GM21723 (cell line): ENCODE data around the gene HSDL2.
"Not testable (repeated sequence)": the region's sequence is repeated elsewhere in the genome, so short reads cannot be mapped to it uniquely, and the experiment has no call there.

ENCODE experiments used
- ATAC-seq: cut with Tn5 transposase; IDR thresholded peaks from one replicate; pipeline ENCODE4 v1.9.1; 2021; ENCODE audit warnings: mild to moderate bottlenecking, moderate library complexity; ENCODE audit not compliant: unreplicated experiment

HSDL2 gene

DNA sequence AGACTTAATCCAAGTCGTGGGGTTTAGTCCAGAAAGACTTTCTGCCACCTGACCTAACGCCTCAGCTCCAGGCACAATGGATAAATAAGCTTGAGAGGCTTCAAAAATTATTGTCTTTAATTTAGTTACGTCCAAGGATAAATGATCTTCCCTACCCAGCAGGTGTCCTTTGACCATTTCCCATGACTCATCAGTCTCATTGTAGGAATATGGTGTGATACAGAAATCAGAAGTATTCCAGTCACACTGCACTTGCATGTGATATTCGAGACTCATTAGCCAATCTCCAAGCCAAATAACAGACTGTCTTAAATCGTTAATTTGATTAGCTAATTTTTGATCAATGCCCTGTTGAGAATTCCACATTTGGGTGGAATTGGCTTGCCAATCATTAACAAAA lies 13.2 kb downstream of the HSDL2 start:
- ATAC-seq = not testable (repeated sequence)

DNA sequence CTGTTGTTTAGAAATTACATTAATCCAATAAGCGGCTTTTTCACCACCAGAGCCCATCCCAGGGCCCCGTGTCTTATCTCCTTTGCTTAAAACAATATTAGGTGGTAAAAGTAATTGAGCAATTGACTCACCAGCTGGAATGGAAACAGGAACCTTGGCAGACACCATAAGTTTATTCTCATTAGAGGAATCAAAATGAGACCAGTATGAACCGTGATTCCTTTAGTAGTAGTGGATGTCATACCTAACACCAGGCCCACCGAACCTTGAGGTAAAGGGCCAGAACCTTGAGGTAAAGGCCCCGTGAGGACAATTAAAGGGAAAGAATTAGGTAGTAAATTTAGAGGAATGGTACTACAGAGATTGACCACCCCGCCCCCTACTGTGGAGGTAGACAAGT lies 16.5 kb downstream of the HSDL2 start:
- no peak for ATAC-seq

DNA sequence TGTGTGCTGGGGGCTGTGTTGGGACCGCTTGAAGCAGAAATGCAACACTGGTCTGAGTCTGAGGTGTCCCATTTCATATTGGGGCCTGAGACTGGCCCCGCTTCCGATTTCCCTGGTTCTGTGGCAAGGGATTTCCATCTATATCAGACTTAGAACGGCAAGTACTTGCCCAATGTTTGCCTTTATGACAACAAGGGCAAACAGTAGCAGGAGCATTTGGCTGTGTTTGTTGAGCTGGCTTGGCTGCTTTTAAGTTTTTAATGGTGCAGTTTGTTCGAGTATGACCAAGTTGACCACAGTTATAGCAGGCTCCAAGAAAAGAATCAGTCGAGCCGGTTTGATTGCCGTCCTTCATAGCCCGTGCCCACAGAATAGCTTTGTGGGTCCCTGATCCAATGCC lies 17.0 kb downstream of the HSDL2 start:
- ATAC-seq = no peak

DNA sequence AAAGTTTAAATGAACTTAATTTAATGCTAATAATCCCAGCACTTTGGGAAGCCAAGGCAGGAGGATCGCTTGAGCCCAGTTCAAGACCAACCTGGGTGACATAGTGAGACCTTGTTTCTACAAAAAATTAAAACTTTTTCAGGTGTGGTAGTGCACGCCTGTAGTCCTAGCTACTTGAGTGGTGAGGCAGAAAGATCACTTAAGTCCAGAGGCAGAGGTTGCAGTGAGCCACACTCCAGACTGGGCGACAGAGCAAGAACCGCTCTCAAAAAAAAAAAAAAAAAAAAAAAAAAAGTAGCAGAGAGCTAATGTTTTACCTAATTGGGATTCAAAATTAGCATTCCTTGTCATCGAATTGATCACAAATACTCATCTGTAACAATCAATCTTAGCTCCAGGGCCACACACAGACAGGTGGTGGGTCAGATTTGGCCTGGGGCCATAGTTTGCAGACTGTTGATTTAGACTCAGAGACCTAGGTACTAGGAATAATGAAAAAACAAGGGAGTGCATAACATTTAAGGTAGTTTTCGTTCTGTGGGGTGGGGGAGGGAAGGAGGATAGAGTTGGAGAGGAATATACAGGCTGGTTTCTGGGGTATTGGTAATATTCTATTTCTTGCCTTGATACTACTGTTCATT lies 21.4 kb downstream of the HSDL2 start:
- ATAC-seq = no peak

DNA sequence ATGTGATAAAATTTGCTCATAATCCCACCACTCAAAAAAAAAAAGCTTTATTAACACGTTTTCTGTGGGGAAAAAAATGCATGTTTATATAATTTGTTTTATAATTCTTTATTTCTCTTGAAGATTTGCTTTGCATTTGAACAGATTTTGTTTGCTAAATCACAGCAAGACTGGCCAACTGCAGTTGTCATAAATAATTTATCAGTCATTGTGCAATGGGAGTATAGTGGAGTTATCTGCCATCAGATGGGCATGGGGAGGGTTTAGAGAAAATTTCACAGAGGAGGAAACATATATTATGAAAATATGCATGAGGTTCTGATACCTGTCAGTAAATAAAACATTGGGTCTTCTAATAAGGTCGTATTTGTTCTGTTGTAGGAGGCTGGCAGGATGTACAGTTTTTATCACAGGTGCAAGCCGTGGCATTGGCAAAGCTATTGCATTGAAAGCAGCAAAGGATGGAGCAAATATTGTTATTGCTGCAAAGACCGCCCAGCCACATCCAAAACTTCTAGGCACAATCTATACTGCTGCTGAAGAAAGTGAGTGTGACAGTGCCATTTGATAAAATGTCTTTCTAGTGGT lies 23.8 kb downstream of the HSDL2 start:
- no peak for ATAC-seq

DNA sequence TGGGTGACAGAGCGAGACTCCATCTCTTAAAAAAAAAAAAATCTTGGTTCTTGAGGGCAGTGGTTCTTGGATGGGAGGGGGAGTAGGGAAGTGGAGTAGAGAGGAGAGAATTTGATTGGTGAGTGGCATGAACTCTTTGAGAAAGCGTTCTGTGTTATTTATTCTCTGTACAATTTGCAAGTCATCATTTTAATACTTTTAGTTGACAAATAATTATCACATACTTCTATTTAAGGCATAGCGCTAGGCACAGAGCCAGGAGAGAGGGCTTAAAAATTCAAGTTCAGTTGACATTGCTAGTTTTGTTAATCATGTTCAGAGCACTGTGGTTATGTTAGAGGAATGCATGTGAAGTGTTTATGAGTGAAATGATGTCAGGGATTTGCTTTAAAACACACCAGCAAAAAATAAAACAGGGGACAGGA lies 24.6 kb downstream of the HSDL2 start:
- no peak for ATAC-seq

DNA sequence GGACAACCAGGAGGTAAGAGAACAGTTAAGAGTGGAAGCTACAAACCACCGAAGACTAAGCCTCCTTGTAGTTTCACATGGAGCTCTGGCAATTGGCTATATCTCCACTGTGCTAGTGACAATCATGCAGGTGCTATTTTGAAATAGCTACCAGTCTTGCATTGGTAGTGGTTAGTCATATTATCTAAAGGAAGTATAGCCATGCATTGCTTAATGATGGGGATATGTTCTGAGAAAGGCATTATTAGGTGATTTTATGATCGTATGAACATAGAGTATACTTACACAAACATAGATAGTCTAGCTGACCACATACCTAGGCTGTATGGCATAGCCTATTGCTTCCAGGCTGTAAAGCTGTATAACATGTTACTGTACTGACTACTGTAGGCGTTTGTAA lies 28.4 kb downstream of the HSDL2 start:
- ATAC-seq = no peak

DNA sequence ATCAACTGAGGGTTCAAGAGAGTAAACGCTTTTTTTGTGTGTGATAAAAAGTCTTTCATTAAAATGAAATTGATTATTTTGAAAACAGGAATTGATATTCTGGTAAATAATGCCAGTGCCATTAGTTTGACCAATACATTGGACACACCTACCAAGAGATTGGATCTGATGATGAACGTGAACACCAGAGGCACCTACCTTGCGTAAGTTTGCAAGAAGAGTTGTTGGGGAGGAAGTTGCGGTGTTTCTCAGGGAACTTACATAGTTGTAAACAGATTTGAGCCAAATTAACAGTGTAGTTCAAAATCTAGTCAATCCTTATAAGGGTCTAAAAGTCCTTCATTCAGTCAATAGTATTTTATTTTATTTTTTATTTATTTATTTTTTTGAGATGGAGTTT lies 28.9 kb downstream of the HSDL2 start:
- no peak for ATAC-seq

DNA sequence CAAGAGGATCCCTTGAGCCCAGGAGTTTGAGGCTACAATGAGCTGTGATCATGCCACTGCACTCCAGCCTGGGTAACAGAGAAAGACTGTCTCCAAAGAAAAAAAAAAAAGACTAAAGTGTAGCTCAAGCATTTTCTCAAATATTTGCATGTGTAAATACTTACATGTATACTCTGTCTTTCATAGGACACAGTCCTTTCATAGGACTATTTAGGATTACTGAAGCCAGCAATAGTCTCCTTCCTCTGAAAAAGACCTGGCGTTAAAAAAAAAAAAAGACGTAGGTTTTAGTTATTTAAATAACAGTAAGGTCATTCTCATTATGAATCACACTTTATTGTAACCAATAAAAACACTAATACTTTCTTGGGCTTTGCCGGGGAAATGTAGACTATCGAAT lies 29.9 kb downstream of the HSDL2 start:
- no peak for ATAC-seq

DNA sequence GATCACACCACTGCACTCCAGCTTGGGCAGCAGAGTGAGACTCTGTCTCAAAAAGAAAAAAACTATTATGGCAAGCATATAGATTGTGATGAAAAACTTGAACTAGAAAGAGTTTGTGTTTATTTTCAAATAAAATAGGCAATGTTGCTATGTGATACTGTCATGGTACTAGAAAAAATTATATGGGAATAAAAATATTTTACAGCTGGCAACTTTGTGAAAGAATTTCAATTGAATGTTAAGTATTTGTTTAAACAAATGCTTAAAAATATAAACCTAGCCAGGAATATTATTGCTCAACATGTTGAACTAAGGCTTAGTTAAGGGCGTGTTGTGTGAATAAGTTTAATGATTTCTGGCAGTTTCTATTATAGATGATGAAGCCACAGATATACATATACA lies 31.7 kb downstream of the HSDL2 start:
- no peak for ATAC-seq

DNA sequence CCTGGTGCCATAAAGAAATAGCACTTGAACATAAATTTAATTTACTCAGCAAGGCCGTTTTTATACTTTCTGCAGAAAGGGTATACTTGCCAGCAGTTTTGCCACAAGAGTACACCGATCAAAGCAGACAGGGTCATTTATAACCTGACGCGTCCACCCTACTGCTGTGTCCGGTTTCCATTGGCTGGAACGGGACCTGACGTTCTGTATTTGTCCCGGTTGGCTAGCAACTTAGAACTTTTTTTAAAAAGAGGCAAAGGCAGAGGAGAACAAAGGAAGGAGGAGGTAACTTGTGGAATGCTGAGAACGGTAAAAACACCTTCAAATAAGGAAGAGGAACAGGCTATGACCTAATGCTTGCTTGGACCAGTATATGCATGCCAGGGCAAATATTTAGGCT lies 33.8 kb downstream of the HSDL2 start:
- ATAC-seq = not testable (repeated sequence)

DNA sequence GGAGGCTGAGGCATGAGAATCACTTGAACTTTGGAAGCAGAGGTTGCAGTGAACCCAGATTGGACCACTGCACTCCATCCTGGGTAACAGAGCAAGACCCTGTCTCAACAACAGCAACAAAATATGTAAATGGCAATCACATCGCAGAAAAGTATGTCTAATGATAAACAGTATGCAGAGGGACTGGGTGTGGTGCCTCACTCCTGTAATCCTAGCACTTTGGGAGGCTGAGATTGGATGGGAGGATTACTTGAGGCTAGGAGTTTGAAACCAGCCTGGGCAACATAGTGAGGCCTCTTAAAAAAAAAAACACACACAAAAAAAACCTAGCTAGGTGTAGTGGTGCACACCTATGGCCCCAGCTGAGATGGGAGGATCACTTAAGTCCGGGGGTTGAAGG lies 40.3 kb downstream of the HSDL2 start:
- ATAC-seq = no peak

DNA sequence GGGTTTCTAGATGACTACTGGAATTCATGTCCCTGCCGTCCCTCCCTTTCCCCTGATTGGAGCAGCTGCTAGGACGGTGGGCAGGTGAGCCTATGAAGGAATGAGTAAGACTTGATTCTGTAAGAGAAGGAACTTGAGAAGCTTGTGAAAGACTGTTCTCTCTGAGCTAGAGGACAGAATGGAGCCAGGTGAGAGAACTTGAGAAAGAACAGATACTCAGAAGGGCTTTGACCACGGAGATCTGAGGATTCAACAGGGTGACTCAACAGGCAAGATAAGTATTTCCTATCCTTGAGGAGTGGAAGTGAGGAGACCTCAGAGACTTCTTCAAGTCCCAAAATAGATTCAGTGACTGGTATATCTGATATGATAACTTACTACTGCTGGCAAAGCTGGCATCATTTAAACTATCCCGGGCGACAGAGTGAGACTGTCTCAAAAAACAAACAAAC lies 41.9 kb downstream of the HSDL2 start:
- no peak for ATAC-seq

DNA sequence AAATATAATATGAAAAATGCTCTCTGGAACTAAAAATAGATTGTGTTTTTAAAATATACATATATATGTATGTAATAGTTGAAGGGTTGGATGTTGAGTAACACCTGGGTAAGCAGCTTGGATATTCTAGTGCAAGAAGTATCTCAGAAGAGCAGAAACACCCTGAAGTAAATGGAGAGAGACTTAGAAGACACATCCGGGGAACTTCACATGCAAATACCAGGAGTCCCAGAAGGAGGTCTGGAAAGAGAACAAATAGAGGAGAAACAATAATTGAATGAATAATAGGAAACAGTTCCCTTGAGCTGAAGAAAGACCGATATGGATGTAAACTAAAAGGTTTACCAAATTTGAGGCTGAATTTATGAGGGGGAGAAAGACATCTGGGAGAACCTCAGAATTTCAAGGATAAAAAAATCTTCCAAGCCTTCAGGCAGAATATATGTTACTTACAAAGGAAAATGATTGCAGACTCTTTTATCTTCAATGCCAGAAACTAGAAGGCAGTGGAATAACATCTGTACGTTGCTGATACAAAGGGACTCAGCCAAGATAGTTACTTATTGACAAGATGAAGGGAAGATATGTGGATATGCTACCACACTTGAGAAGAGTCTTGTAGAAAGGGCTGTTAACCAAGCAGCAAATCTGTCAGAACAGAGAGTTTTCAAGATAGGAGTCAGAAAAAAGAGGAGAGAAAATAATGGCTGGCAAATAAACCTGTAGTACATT lies 42.7 kb downstream of the HSDL2 start:
- ATAC-seq = no peak

DNA sequence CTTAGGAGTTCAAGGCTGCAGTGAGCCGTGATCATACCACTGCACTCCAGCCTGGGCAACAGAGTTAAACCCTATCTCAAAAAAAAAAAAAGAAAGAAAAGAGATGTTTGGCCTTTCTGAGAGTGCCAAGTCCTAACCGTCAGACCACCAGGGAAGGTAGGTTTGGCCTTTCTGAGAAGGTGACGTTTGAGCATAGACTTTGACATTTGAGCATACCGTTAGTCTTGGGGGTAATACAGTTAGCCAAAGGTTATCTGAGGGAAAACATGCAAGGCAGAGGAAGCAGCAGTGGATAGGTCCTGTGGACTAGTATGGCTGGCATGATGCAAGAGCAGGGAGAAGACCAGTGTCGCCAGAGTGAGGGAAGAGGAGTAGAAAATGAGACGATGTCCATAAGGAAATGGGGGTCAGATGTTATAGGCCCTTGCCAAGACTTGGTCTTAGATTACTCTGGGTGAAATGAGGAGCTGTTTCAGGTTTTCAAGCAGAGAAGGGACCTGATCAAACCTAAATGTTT lies 50.2 kb downstream of the HSDL2 start:
- no peak for ATAC-seq

DNA sequence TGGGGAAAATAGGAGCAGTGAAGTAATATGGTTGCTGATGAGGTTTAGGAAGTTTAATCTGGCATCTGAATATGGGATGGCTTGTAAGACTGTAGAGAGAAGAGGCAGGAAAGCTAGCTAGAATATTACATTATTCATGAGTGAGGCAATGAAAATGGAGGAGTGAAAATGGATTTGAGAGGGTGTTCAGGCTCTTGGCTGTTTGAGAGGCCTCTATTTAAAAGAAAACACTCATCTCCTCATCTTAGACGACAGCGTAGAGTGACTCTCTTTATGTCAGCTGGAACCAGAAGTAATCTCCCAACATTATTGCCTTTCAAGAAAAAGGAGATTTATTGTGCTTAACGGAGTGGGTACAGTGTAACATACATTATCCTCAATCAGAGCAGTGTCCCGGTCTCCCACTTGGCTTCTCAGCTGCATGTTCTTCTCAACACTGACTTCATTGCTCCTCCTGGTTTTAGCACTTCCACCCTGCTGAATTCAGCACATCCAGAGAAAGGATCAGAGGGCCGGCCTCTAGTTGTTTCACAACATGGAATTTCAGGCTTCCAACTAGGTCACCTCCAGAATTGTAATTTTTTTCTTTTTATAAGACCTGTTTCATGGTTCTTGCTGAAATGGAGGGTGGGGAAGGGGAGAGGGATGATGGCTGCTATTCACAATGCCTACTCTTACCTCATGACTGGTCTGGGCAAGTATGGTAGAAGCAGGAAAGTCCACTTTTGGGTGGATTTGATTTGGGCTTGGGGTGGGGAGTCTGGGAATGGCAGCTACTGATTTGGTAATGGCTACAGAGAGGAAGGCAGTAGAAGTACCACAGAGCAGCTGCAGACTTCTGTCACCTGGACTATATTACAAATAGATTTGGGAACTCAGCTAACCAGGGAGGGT lies 53.8 kb downstream of the HSDL2 start:
- no peak for ATAC-seq

DNA sequence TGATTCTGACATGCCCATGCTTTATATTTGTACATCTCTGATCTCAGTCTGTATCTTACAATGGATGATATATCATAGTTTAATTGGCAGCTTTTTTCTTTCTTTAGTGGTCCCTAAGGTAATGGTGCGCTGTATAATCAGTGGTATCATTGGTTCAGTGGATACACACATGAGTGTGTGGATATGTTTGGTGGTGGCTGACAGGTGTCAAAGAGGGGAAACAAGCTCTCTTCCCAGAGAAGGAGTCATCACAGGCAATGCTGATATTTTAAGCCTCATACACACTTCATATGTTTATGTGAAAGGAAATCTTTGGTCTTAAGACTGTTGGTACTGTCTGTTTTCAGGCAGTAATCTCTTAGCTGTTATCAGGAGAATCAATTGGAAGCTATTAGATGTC lies 54.6 kb downstream of the HSDL2 start:
- no peak for ATAC-seq

DNA sequence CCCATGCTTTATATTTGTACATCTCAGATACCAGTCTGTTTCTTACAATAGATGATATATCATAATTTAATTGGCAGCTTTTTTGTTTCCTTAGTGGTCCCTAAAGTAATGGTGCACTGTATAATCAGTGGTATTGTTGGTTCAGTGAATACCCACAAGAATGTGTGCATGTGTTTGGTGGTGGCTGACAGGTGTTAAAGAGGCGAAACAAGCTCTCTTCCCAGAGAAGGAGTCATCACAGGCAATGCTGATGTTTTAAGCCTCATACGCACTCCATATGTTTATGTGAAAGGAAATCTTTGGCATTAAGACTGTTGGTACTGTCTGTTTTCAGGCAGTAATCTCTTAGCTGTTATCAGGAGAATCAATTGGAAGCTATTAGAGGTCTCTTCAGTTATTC lies 57.5 kb downstream of the HSDL2 start:
- ATAC-seq = no peak

DNA sequence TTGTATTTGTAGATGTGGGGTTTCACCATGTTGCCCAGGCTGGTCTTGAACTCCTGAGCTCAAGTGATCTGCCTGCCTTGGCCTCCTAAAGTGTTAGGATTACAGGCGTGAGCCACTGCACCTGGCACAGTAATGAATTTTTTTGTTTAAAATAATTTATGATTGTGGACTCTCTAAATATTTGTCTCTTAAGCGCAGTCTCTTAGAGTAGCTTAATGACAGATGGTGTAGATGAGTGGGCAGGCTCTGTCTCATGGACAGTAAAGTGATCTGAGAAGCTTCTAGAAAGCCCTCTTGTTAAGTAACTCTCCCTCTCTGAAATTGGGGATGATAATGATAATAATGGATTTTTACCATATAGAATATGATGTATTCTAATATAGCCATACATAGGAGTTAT lies 59.3 kb downstream of the HSDL2 start:
- ATAC-seq = no peak

DNA sequence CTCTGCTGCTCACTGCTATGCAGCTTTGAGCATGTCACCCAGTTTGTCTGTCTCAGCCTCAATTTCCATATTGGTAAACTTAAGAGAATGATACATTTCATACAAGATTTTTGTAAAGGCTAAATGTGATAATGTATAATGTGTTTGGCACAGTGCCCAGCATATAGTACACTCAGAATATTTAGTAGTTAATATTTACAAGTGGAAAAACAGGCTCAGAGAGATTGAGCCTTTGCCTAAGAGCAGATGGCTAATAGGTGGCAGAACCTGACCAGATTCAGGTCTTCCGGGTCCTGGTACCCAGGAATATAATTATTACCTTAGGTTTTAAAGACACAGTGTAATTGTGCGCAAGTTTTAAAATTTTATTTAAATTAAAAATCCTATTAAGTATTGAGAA lies 59.9 kb downstream of the HSDL2 start:
- no peak for ATAC-seq

DNA sequence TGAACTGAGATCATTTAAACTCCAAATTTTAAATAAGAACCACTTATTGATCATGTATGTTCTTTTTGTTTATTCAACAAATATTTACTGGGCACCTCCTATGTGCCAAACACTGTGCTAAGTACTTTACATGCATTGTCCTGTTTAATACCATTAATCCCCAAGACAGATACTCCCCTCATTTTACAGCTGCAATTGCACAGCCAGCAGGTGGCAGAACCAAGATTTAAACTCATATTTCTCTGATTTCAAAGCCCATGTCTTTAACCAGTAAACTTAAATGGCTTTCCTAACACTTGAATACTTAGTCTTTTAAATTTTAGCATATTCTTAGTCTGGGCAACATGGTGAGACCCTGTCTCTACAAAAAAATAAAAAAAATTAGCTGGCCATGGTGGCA lies 63.3 kb downstream of the HSDL2 start:
- no peak for ATAC-seq
